Measurements from ENCODE around the gene TBL3. TPM values are rescaled to one million over a fixed set of nuclear protein-coding genes. Genes with fewer than 3 reads are reported as not detected.

Gene TBL3
- total and polyA plus RNA-seq, 2 of the 8 experiments (the other 6 are each of a cell fraction or from before 2014, with no cell fraction given) = 65.8 to 137 TPM

- TF ChIP-seq HDAC2 (IDR thresholded peaks at IDR 0.05; ENCODE audit: borderline replicate concordance in 1 of 2, low read depth in 2 of 2, low read length in 2 of 2) (no peak), RXRA (IDR thresholded peaks at IDR 0.05; ENCODE audit: insufficient read depth, low read depth, low read length) (no peak), POLR2A (IDR thresholded peaks at IDR 0.05; ENCODE audit: control extremely low read depth in 1 of 2, low read depth in 2 of 2, low read length in 2 of 2) (no peak), MAFK (IDR thresholded peaks at IDR 0.05; ENCODE audit: low read depth, low read length) (no peak), TAF7 (optimal IDR thresholded peaks at IDR 0.05; ENCODE audit: borderline replicate concordance, low read depth, low read length) (no peak)
Observed at GRCh38 chr16:1977875-1978268, 6.0 kb downstream of the TBL3 start (continued).

All from H1 (cell line).